Measurements from ENCODE around the gene CLDN4. TPM values are rescaled to one million over a fixed set of nuclear protein-coding genes. Genes with fewer than 3 reads are reported as not detected.

Gene CLDN4
- total and polyA plus RNA-seq, 9 of the 15 experiments (the other 6 are each of a cell fraction or from before 2014, with no cell fraction given): 0.05 to 0.60 (median 0.06) TPM; not detected in 3

GRCh38 chr7:73851410-73852338 is 20.9 kb downstream of the CLDN4 start (continued):
- TF ChIP-seq ATF2 (CRISPR knock-in tag; IDR thresholded peaks at IDR 0.05) (no peak), POLR3G (IDR thresholded peaks at IDR 0.05; ENCODE audit: extremely low read depth, insufficient read length, insufficient replicate concordance) (no peak), KLF16 (IDR thresholded peaks at IDR 0.05) (no peak), TFE3 (CRISPR knock-in tag; IDR thresholded peaks at IDR 0.05) (no peak), ATF6 (CRISPR knock-in tag; IDR thresholded peaks at IDR 0.05) (no peak), RFX5 (IDR thresholded peaks at IDR 0.05; ENCODE audit: low read depth, low read length) (no peak), ZNF436 (CRISPR knock-in tag; IDR thresholded peaks at IDR 0.05) (no peak), ZNF583 (CRISPR knock-in tag; IDR thresholded peaks at IDR 0.05) (no peak), ZNF124 (CRISPR knock-in tag; IDR thresholded peaks at IDR 0.05) (no peak), PRDM10 (IDR thresholded peaks at IDR 0.05; ENCODE audit: partially characterized antibody) (no peak), ZNF511 (CRISPR knock-in tag; IDR thresholded peaks at IDR 0.05) (no peak), KLF6 (CRISPR knock-in tag; IDR thresholded peaks at IDR 0.05; ENCODE audit: borderline replicate concordance) (no peak), GABPA (tag; conservative IDR thresholded peaks at IDR 0.05; ENCODE audit: low read depth) (no peak), MCM2 (IDR thresholded peaks at IDR 0.05; ENCODE audit: low read depth) (no peak), BRF1 (IDR thresholded peaks at IDR 0.05; ENCODE audit: borderline replicate concordance, extremely low read depth, insufficient read length) (no peak), CEBPG (CRISPR knock-in tag; IDR thresholded peaks at IDR 0.05) (no peak), CEBPG (tag; conservative IDR thresholded peaks at IDR 0.05 in 1 of 2, IDR thresholded peaks at IDR 0.05 in 1 of 2) (no peak), ZNF699 (CRISPR knock-in tag; IDR thresholded peaks at IDR 0.05; ENCODE audit: insufficient replicate concordance) (no peak)

Measured in K562 (cell line).